ENCODE results near the gene EMP1.

EMP1 gene

DNA sequence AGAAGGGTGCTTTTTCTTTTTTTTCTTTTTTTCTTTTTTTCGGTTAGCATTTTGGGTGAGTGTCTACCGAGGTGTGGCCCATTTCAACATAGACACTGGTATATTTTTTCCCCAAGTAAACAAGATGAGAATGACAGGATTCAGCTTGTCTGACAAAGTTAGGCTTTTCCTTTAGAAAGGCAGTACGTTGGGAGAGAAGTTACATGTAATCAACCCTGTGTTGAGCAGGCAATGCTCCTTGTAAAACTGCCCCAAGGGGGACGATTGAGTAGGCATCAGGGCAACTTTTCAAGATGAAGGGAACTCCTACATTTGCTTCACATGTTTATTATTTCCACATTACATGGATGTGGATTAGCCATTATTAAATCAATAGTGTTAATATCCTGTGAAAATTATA lies 1.7 kb downstream of the EMP1 start:
- no peak for DNase-seq

DNA sequence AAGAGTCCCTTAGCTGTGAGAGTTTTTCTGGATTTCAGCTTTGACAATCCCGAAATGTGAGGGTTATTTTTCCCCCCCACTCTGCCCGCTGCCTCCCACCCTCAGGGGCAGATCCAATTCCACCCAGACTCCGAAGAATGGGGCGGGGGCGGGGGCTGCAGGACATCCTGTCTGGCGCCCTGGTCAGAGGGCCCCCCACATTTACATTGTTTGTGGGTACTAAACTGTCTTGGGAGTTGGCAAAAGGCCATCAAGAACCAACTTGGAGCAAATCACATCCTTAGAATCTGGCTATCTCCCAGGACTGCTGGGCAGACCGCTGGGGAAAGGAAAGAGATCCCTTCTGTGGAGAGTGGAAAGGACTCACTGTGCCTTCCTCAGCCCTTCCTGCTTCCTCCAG lies 2.4 kb downstream of the EMP1 start:
- DNase-seq, result no peak

DNA sequence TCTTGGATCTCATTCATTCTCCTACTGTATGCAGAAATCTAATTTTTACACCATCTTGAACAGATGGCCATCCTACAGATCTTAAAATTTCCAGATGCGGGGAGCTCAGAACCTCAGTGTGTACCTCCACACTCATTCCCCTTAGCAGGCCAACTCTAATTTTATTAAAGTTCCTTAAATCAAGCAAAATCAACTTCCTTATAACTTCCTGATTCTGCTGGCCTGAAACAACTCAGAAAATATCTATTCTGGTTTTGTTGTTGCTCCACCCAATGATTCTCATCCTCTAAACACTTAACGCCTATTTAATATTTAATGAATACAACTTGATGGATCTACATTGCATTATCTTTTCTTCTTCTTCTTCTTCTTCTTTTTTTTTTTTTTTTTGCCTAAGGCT lies 3.1 kb downstream of the EMP1 start:
- DNase-seq, result no peak

DNA sequence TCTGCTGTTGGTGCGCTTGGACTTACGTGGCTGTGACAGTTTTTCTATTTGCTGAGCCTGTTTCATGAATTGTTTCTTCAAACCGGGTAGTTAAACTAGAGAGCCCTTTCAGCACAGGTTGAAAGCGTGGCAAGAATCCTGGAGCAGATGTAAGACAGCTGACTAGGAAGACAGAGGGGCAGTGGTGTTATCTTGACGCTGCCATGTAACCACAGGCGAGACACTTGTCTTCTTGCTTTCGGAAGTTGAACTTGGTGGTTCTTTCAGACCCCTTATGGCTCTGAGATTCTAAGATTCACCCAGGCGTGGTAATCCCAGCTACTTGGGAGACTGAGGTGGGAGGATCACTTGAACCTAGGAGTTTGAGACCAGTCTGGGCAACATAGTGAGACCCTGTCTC lies 4.3 kb downstream of the EMP1 start:
- DNase-seq, result no peak

DNA sequence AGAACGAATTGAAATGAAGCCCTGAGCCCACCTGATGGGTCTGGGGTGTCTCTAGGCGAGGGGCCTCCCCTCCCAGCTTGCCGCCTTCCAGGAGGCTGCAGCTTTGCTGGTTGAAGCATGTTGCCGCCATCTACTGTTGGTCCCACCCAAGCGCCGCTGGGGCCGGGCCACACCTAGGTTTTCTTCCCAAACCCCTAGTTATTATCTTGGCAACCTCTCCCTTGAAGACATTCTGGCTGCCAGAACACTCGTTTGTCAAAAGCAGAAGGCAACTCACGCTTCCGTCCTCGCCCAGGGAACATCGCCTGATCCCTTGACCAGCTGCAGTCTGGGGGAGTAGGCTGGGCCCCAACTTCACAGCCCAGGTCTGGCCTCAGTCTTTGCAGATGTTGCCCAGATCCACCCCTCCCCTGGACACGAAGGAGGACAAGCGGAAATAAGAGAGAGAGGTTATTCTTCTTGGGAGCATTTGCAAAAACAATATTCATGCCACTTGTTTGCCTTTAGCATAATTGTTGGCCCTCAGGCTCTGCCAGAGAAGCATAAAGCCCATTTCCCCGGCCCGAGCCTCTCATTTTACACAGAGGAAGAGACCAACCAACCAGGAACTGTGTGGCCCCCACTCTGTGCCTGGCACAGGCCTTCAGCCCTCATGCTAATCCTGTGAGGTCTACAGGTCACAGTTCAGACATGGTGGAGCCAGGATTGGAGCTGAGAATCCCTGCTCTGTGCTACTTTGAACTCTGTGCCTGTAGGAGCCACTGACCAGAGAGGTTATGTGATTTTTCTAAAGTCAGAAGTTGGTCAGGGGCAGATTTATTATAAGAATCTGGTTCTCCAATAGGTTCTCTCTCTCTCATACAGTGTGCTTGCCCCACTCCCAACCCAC lies 6.8 kb downstream of the EMP1 start:
- no peak for DNase-seq

DNA sequence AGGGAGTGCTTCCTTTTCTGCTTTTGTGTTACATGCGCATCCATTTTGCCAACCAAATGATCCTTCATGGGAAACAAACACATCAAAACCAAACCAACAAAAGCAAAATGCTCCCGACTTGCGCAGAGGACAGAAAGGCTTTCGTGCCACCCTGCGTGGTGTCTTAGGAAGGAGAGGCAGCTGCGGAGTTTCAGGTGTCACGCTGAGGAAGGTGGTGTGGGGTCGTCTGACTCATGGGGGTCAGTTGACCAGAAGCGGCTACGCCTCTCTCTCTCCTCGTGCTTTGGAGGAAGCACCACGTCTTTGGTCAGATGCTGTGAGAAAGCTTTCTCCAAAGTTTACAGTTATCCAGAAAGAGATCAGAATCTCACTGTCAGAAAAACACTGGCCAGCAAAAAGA lies 7.9 kb downstream of the EMP1 start:
- no peak for DNase-seq

DNA sequence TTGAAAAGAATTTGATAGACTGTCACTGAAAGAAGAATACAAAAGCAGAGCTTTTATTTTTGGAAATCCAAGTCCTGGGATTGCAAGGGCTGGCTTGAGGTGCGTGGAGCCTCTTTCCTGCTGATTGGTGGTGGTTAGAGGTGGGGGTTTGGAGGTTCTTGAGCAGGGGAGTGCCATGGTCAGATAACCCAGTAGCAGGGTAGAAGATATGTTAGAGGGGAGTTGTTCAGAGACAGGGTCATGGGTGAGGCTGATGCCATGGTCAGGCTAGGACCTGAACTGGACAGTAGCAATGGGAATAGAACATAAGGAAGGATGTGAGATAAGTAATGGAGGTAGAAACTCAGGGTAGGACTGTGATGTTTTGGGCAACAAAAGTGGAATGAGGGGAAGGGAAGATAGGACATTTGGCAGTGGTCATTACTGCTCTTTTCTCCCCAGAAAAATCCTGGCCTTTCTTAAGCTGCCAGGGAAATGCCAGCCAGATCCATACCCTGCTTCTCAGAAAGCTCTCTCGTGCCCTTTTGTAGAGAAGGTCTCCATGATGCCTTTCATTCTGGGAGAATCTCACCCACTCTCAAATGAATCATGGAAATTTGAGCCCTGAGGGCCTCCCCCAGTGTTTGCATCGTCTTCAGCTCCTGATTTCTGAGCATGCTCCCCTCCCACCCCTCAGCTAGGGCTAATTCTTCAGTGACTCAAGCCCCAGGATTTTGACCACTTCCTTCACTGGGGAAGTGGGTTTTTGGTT lies 9.5 kb downstream of the EMP1 start:
- no peak for DNase-seq

DNA sequence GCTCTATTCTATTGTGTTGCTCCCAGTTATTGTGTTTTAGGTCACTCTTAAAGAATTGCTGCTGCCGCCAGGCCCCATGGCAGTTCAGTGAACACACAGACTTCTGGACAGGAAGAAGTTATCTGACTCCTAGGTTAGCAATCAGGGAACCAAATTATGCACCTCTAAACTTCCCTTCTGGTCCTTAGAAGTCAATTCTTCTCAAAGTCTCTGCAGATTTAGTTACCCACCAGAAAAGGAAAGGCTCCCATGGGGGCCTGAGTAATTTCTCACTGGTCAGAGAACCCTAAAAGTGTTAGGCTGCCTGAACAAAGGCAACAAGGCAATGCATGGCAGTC lies 10.0 kb downstream of the EMP1 start:
- no peak for DNase-seq

DNA sequence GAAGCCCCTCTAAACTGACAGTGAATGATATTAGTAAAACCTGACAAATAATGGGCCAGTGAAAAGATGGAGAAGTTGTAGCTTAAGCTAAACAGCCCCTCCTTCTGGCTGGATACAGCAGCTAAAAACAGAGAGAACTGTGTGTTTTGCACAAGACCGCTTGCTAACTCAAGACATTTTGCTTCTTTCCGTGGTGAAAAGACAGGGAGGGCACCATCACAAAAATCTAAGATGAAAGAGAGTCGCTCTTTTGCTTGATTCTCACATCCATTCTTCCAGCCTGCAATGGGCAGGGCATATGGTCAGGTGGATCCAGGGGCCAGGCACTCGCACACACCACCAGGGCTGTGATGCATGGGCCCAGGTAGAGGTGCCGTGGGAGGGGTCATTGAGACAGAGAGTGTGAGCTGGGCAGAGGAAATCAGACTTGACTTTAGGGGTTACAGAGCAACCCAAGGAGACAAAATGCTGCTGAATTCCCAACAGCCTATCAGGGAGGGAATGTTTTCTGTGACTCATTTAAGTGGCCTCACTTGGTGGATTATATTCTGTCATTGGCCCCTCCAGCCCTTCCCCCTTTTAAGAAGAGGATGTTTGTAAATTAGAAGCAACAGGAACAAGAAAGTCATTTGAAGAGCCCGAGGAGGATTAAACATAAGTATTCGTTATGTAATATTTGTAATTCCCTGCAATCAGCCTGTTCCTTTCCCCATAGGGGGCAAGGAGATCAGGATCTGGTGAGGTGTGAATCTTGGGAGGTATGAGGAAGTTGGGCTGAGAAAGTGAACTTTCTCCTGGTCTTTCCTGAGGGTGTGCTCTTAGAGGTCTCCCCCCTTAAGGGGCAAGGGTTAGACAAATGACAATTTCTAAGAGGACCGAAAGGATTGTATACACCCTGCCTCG lies 12.3 kb downstream of the EMP1 start:
- no peak for DNase-seq

DNA sequence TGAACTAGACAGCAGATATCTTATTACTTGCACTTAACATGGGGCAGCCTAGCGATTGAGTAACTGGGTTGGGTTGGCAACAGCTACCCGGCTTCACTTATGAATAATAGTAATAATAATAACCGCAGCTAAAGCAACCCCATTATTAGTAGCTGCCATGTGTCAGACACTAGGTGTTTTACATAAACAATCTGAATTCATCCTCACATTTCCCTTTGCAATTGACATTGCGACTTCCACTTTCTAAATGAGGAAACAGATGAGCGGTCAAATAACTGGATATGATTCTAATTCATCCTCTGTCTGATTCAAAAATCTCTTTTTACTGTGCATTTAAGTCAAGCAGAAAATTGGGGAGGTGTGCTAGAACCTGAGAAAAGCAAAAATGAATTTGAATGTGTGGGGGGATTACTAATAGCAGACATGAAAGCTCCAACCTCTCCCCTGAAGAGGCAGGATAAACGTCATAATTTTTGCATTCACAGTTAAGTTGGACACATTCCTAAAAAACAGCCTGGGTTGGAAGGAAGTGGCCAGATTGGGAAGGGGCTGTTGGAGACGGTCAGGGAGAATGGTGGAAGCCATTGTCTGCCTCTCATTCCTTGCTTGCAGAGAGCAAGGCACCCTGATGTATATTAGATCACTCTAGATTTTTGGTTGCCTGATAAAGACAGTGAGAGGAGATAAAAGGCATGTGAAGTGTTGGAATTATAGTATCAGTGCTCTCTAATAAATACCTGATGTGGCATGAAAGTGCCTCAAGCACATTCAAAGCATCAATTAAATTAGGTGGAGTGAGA lies 13.1 kb downstream of the EMP1 start:
- no peak for DNase-seq

DNA sequence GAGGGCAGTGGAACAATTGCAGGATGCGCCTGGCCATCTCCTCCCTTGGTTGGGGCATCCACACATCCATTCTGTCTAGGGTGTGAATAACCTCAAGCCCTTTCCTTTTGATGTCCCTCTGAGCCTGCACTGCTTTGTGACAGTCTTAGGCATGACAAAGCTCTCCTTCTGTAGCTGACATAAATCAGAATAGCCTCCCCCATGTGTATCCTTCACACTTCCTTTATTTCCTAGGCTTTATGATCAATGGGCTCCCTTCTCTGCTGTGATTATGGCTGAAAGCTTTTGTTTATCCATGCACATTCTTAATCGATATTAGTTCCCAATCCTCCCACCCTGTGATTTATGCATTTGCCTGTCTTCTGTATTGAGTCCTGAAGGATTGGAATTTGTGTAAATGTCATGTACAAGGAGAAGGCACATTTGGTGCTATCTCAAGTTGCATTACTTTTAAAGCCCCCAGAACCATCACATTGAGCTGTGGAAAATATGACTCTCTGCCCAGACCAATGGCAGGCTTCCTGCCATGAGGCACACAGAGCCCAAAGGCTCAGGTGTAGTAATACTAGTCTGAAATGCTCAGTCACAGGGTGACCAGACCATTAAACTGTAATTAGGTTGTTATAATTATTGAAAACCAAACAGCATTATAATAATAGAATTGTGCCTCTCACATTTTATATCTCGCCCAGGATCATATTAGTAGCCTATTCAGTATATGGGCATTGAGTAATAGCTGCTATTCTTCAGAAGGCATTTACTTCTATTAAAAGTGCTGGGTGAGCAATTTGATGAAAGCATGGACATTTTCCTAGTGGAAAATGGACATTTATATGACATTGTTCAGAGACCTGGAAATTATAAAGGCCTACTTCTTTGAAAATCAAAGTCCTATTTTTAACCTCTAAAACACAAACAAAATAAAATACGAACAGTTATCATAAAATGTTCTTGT lies 14.0 kb downstream of the EMP1 start:
- no peak for DNase-seq

DNA sequence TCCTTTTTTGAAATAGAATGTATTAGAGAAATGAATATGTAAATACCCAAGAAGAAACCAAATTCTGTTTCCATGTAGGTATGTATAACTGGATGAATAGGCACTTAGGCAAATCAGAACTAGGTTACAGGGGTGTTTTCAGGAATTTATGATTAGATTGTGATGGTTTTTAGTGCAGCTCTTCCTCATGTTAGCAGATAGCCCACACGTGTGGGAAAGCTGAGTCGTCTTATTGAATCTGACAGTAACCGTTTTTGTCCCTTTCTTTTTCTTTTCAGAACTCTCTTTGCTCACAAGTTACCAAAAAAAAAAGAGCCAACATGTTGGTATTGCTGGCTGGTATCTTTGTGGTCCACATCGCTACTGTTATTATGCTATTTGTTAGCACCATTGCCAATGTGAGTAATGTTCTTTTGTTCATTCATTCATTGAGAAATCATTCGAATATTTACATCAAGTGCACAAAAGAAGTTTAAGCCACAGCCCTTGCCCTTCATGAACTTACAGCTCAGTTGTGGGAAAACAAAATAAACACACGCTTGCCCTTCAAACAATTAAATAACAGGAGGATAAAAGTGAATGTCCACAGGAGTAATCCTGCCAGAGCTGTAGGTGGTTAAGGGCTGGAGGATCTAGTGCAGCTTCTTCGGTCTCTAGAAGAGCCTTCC lies 14.8 kb downstream of the EMP1 start:
- DNase-seq, result no peak

DNA sequence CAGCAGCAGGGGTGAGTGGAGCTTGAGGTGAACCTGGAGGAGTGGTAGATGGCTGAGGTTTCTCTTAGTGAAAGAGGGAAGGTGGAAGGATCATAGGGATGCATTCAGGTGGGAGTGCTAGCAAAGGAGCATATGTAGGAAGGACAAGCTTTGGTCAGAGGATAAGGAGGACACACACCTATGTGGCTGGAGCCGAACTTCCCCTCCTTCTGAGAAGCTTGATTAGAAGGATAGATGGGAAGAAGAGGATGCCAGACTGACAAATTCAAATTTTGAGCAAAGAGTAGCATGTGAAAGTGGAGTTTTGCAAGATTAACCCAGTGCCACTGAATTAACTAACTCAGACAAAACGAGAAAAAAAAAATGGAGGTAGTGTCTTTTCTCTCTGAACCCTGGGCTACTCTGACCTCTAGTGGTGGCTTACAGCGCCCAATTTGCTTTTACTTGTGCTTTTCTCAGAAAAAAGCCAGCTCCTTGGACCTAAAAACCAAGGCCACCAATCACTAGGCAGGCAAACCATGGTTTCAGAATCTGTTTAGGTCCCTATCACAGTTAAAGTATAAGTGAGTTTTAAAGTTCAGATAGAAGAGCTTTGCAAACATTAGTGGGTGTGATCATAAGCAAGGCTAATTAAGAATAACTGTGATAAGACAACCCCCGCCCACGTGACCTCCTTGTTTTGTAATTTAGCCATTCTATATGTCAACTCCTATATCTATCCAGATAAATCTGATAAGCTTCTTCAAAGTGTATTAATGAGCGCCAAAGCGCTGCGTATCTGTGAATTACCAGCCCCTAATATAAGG lies 15.5 kb downstream of the EMP1 start:
- DNase-seq, result peak; percentile 30 to 72 (median 60)

DNA sequence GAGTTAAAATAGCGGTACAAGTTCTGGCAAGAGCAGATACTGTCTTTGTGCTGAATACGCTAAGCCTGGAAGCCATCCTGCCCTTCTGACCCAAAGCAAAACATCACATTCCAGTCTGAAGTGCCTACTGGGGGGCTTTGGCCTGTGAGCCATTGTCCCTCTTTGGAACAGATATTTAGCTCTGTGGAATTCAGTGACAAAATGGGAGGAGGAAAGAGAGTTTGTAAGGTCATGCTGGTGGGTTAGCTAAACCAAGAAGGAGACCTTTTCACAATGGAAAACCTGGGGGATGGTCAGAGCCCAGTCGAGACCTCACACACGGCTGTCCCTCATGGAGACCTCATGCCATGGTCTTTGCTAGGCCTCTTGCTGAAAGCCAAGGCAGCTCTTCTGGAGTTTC lies 18.5 kb downstream of the EMP1 start:
- DNase-seq, result no peak

DNA sequence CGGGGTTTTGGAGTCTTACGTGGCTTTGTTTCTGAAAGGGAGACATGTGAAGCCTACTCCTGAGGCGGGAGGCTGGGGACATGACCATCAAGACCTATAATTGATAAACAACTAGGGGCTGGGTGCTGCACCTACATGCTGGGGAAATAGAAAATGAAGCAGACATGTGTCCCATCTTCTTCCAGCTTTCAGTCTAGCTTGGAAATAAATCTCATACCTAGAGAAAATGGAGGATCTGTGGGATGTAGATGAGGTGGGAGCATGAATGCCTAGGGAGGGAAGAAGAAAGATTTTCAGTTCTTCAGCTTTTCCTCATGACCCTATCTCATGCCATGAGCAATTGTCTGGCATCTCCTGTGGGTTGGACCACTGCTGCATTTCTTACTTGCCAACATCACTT lies 22.1 kb downstream of the EMP1 start:
- DNase-seq, result no peak

DNA sequence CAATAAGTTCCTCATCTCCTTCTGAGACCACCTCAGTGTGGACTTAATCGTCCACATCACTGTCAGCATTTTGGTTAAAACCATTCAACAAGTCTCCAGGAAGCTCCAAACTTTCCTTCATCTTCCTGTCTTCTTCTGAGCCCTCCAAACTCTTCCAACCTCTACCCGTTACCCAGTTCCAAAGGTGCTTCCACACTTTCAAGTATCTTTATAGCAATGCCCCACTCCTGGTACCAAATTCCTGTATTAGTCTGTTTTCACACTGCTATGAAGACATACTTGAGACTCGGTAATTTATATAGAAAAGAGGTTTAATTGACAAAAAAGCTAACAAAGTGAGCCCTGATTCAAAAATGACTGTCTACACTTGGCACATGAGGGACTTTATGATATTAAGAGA lies 22.8 kb downstream of the EMP1 start:
- DNase-seq, result no peak

DNA sequence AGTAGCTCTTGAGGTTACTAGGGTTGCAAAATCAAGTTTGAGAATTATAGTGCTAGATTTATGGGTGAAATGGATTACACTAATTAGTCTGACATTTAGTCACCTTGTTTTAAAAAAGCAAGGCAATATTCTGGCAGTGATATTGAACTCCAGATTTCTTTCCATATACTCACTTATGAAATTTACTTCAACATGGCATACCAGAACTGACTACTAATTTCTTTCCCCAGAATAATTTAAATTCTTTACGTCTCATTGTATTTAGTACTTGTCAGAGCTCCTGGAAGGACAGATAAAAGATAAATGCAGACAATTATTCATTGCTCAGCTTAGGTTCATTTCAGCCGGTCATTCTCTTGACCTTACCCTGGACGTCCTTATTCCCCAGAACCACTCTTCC lies 24.3 kb downstream of the EMP1 start:
- DNase-seq, result no peak

DNA sequence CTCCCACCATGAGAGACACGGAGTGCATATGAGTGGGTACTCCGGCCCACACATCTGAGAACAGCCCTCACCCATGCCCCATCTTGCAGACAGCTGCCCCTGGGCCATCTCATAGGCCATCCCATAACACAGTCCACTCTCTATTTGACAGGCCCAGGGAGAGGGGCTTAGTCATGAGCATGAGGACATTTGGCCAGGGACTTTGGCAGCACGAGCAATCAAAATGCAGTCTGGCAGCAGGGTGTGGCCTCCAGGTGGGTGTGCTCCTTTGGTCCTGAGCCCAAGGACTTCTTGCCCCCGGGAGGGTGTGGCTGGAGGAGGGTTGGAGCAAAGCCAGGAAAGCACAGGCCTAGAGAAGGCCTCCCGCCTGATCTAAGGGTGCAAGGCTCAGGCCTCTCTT lies 25.6 kb downstream of the EMP1 start:
- no peak for DNase-seq

DNA sequence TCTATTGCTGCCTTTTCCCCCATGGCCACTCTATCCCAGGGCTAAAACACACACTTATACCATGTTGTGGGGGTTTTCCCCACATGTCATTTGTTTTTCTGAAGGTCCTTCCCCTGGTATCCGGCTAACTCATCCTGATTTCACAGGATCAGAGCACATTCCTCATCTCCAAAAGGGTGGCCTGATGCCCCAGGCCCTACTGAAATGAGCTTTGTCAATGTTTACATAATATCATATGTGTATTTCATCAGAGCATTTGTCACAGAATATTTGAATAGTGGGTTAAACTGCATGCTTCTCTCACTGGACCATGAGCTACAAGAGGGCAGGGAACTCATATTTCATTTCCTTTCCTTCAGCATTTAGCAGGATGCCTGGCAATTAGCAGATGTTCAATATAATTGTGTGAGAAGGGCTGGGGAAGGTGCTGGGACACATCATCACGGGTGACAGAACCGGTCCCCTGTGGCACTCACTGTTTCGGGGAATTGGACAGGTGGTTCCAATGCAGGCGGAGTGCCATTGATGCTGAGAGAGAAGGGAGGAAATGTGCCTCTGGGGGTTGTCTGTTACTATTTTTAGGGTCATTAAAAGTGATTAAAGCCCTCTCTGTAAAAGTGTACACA lies 26.8 kb downstream of the EMP1 start:
- DNase-seq, result no peak
